NAMALWA (cell line): ENCODE measurements around the gene LYG1.
A peak's percentile ranks its signal among the peaks of the same experiment; 100 is the strongest.
"Not testable (repeated sequence)": the region's sequence is repeated elsewhere in the genome, so short reads cannot be mapped to it uniquely, and the experiment has no call there.

Experiments
- DNase-seq: peaks from one replicate; pipeline ENCODE4 v3.0.0-alpha.2; 2015; ENCODE audit warnings: low spot score

The LYG1 gene

GRCh38 chr2:99301097-99301496, at the start of gene LYG1:
TSS of gene LYG1 (minus strand) at chr2:99301197. CDS start at chr2:99295670, 5,527 bp downstream.
- DNase-seq, result not testable (repeated sequence)

- DNase-seq, result no peak
Measured at GRCh38 chr2:99350194-99350593, 49.2 kb upstream of the LYG1 start.

- no peak for DNase-seq
Measured at GRCh38 chr2:99348173-99348572, 47.2 kb upstream of the LYG1 start.

GRCh38 chr2:99346218-99346617, 45.2 kb upstream of the LYG1 start:
- no peak for DNase-seq

- not testable (repeated sequence) for DNase-seq
Measured at GRCh38 chr2:99345446-99345845, 44.4 kb upstream of the LYG1 start.

- DNase-seq, result no peak
Measured at GRCh38 chr2:99342536-99342935, 41.5 kb upstream of the LYG1 start.

- no peak for DNase-seq
Measured at GRCh38 chr2:99340669-99341236, 39.8 kb upstream of the LYG1 start.

- DNase-seq, result peak; percentile 73
Measured at GRCh38 chr2:99338029-99338585, 37.1 kb upstream of the LYG1 start.

- peak; percentile 97 for DNase-seq
Measured at GRCh38 chr2:99337113-99338028, 36.4 kb upstream of the LYG1 start, which contains the start of gene EIF5B. TSS of gene EIF5B (plus strand) at chr2:99337389. CDS start at chr2:99337555, 166 bp downstream.

GRCh38 chr2:99336804-99337112, 35.8 kb upstream of the LYG1 start:
- no peak for DNase-seq

GRCh38 chr2:99335911-99336803, 35.2 kb upstream of the LYG1 start, which contains the start of gene TXNDC9:
TSS of gene TXNDC9 (minus strand) at chr2:99336333. CDS start at chr2:99333210, 3,123 bp downstream.
- peak; percentile 100 for DNase-seq

GRCh38 chr2:99325384-99325783, 24.4 kb upstream of the LYG1 start:
- DNase-seq, result no peak

GRCh38 chr2:99317873-99318200, 16.8 kb upstream of the LYG1 start:
- DNase-seq, result not testable (repeated sequence)

GRCh38 chr2:99317161-99317872, 16.3 kb upstream of the LYG1 start:
- no peak for DNase-seq

- no peak for DNase-seq
Measured at GRCh38 chr2:99299580-99299979, 1.4 kb downstream of the LYG1 start.

GRCh38 chr2:99297994-99298393, 3.0 kb downstream of the LYG1 start:
- no peak for DNase-seq

GRCh38 chr2:99285526-99285925, 15.5 kb downstream of the LYG1 start:
- DNase-seq, result no peak

- no peak for DNase-seq
Measured at GRCh38 chr2:99279969-99280695, 20.9 kb downstream of the LYG1 start.

- no peak for DNase-seq
Measured at GRCh38 chr2:99278793-99279291, 22.2 kb downstream of the LYG1 start.

GRCh38 chr2:99278195-99278765, 22.7 kb downstream of the LYG1 start:
- DNase-seq, result not testable (repeated sequence)
